ENCODE results near the gene TSHZ1. TPM values are rescaled to one million over a fixed set of nuclear protein-coding genes. Genes with fewer than 3 reads are reported as not detected.

TSHZ1 gene
- total RNA-seq, 4 donors from 2014 or later, result 17.9 to 41.7 (median 32.2) TPM

DNA sequence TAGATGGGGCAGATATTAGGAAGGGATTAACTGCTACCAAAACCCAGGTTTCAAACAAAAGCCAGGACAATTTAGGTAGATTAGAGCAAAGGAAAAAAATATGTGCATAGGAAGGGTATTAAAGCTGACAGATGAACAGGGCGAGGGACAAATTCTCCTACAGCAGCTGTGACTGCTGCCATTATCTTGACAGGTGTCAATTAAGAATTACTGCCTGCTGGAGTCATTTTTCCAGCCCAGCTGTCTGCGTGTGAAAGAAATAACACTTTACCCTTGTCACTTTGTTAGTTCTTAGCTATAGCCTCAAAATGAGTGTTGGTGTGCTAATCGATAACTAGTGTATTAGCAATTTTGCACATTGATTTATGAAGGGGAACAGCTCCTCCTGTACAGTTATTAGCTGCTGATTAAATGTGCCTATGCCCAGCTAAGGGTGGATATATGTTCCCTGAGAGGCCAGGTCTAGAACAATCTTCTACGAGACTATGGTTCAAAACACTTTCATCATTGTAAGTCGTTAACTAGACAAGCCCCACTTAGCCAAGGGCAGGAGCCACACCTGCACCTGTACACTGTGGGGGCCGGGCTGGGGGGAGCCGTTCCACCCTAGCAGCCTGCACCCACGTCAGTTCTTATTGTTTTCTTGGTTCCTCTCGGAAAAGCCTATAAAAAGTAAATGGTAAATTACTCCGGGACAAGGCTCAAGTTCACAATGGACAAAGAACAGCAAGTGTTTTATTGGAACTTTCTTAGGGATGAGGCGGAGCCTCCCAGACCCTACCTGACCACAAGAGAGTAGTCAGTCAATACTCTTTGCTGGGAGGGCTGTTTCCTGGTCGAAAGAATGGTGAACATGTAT lies 7.7 kb downstream of the TSHZ1 start:
- Histone ChIP-seq H3K4me3 (no peak overlapping the region), H3K4me1 (peaks cover 64 to 95% (median 89%) of the 10 kb centered on the region in 4 donors), H3K27me3 (no peaks in the 10 kb centered on the region), H3K36me3 (no peaks in the 10 kb centered on the region), H3K27ac (replicated peaks in 1 of 4) (peak overlapping the region in 3 of 4 donors; percentile 10 to 29 (median 19)), H3K9me3 (no peaks in the 10 kb centered on the region)
- peak; percentile 83 for DNase-seq (ENCODE audit: extremely low spot score)
- WGBS, result 80% methylated on average over 12 of the region's 12 CpGs
- TF ChIP-seq POLR2A (IDR thresholded peaks at IDR 0.05; ENCODE audit: low read depth) (no peak), POLR2AphosphoS5 (IDR thresholded peaks at IDR 0.05) (no peak), CTCF (IDR thresholded peaks at IDR 0.05) (no peak), EP300 (IDR thresholded peaks at IDR 0.05) (no peak)
- intact Hi-C loops (cut with DNase I), result no loop called here

DNA sequence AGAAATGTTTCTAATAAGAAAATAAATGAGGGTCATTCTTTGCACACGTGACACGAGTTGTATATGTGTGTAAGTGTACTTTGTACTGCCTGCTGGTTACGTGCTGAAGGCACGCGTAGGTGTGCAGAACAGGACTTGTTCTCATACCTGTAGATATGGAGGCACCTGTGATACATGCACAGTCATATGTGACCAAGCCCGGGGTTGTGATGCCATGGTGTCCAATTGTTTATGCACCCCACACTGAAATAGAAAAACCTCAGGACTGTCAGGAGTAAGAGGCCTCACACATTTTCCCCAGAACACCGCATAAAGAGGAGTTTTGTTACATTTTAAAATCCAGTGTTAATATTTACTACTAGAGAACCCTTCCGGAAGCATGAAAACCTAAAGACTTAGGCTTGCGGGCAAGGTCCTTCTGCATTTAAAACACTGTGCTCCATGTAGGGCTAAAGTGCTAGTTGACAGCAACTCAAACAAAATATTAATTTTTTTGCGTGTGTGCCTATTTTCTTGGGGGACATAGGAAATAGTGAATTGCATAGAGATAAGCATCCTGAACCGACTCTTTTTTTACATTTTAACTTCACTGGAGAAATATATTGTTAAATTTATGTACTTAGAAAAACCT lies 9.3 kb downstream of the TSHZ1 start:
- no peaks in the 10 kb centered on the region for H3K9me3 ChIP-seq
- intact Hi-C loops (cut with DNase I), result no loop called here
- peak overlapping the region in 1 of 4 donors; percentile 17 for H3K4me3 ChIP-seq
- no peaks in the 10 kb centered on the region for H3K36me3 ChIP-seq
- peak; percentile 70 for DNase-seq (ENCODE audit: extremely low spot score)
- 80% methylated on average over 11 of the region's 11 CpGs for WGBS
- peak overlapping the region; percentile 20 to 72 (median 65) for H3K27ac ChIP-seq (replicated peaks in 1 of 4)
- no peaks in the 10 kb centered on the region for H3K27me3 ChIP-seq
- peaks cover 58 to 95% (median 89%) of the 10 kb centered on the region in 4 donors for H3K4me1 ChIP-seq
- TF ChIP-seq POLR2AphosphoS5 (IDR thresholded peaks at IDR 0.05), result no peak
- TF ChIP-seq POLR2A (IDR thresholded peaks at IDR 0.05; ENCODE audit: low read depth), result no peak
- no peak for TF ChIP-seq EP300 (IDR thresholded peaks at IDR 0.05)
- TF ChIP-seq CTCF (IDR thresholded peaks at IDR 0.05), result no peak

DNA sequence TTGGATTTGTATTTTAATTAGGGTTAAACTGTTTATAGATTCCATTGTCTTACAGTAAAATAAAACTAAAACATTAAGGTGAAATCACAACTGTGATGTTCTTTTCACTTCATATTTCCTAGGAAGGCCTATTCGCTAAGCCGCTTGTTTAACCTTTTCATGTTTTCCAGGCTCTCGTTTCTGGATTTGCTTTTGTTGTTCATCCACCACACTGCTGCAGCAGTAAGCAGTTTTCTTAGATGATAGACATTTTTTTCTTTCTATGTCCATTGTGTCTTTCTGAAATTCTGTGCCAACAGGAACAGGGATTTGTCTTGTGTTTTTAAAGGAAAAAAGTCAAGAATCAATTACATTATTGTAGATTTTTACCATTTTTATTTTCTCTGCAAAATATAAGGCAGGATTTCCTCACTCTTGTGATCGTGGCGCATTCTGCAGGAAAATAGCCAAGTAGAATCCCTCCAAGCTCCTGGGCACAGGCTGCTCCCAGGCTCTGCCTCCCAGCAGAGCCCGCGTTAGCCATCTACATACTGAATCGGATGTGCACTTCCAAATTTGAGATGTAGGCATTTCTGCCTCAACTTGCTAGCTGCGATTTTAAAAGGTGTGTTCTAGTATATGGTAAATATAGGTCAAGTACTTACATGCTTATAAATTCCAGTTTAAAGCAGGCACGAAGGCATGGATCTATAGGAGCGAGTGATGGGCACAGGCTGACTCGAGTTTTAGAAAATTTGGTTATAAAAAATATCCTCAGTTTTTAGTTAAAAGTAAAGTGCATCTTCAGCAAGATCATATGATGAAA lies 10.2 kb downstream of the TSHZ1 start:
- 70% methylated on average over 12 of the region's 12 CpGs for WGBS
- Histone ChIP-seq H3K9me3 (no peaks in the 10 kb centered on the region), H3K27ac (replicated peaks in 1 of 4) (peak overlapping the region; percentile 20 to 72 (median 65)), H3K36me3 (no peaks in the 10 kb centered on the region), H3K27me3 (no peaks in the 10 kb centered on the region), H3K4me3 (peak overlapping the region; percentile 2 to 18 (median 14)), H3K4me1 (peaks cover 58 to 91% (median 82%) of the 10 kb centered on the region in 4 donors)
- DNase-seq (ENCODE audit: extremely low spot score), result no peak
- no peak for TF ChIP-seq POLR2A (IDR thresholded peaks at IDR 0.05; ENCODE audit: low read depth)
- TF ChIP-seq EP300 (IDR thresholded peaks at IDR 0.05), result no peak
- TF ChIP-seq POLR2AphosphoS5 (IDR thresholded peaks at IDR 0.05), result no peak
- no peak for TF ChIP-seq CTCF (IDR thresholded peaks at IDR 0.05)
- intact Hi-C loops (cut with DNase I), result no loop called here

DNA sequence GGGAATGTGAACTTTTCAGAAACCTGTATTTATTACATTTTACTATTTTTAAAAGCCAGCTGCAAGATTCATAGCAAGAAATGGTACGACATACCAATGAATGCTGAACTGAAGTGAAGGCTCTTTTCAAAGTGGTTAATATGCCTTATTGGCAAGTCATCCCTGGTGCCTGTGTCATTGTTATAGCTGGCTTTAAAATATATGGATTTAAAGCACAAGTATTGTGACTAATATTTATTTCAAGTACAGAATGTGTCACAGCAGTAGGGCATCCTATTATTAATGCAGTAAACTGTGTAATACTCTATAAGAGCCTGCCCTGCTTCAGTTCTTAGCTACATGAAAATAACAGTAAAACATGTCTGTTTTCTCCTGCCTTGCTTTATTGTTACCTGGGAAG lies 10.8 kb downstream of the TSHZ1 start:
- no peaks in the 10 kb centered on the region for H3K36me3 ChIP-seq
- peak overlapping the region; percentile 20 to 72 (median 65) for H3K27ac ChIP-seq (replicated peaks in 1 of 4)
- H3K9me3 ChIP-seq, result no peaks in the 10 kb centered on the region
- peak overlapping the region in 3 of 4 donors; percentile 12 to 18 (median 17) for H3K4me3 ChIP-seq
- TF ChIP-seq EP300 (IDR thresholded peaks at IDR 0.05) (no peak), POLR2AphosphoS5 (IDR thresholded peaks at IDR 0.05) (no peak), CTCF (IDR thresholded peaks at IDR 0.05) (no peak), POLR2A (IDR thresholded peaks at IDR 0.05; ENCODE audit: low read depth) (no peak)
- intact Hi-C loops (cut with DNase I), result no loop called here
- no peaks in the 10 kb centered on the region for H3K27me3 ChIP-seq
- peaks cover 54 to 93% (median 83%) of the 10 kb centered on the region in 4 donors for H3K4me1 ChIP-seq
- DNase-seq (ENCODE audit: extremely low spot score), result no peak
- WGBS, result 55% methylated on average over 1 of the region's 1 CpG
